ENCODE data around the gene SLX4IP.

Gene SLX4IP

GRCh38 chr20:10524034-10524476 lies 89.0 kb downstream of the SLX4IP start:
- no peak for DNase-seq

- no peak for DNase-seq
These were observed 89.5 kb downstream of the SLX4IP start for GRCh38 chr20:10524643-10525042.

GRCh38 chr20:10527781-10528180 lies 92.7 kb downstream of the SLX4IP start:
- no peak for DNase-seq

- no peak for DNase-seq
These were observed 95.8 kb downstream of the SLX4IP start for GRCh38 chr20:10530883-10531282.

- DNase-seq = no peak
These were observed 96.7 kb downstream of the SLX4IP start for GRCh38 chr20:10531848-10532247.

GRCh38 chr20:10532361-10532760 lies 97.3 kb downstream of the SLX4IP start:
- DNase-seq = no peak

GRCh38 chr20:10536531-10536930 lies 101.4 kb downstream of the SLX4IP start:
- DNase-seq = peak; percentile 15 to 25

- DNase-seq = no peak
These were observed 102.9 kb downstream of the SLX4IP start for GRCh38 chr20:10537850-10538480.

GRCh38 chr20:10538768-10539167 lies 103.7 kb downstream of the SLX4IP start:
- DNase-seq = no peak

- DNase-seq = no peak
These were observed 104.9 kb downstream of the SLX4IP start for GRCh38 chr20:10539818-10540553.

- no peak for DNase-seq
These were observed 105.8 kb downstream of the SLX4IP start for GRCh38 chr20:10540636-10541493.

- DNase-seq = no peak
These were observed 106.7 kb downstream of the SLX4IP start for GRCh38 chr20:10541668-10542411.

GRCh38 chr20:10542442-10542841 lies 107.3 kb downstream of the SLX4IP start:
- no peak for DNase-seq

- no peak for DNase-seq
These were observed 108.4 kb downstream of the SLX4IP start for GRCh38 chr20:10543480-10543879.

GRCh38 chr20:10547276-10548114 lies 112.4 kb downstream of the SLX4IP start:
- no peak for DNase-seq

GRCh38 chr20:10549511-10549910 lies 114.4 kb downstream of the SLX4IP start:
- no peak for DNase-seq

- peak in 1 of 2 experiments; percentile 13 for DNase-seq
These were observed 115.4 kb downstream of the SLX4IP start for GRCh38 chr20:10550204-10551118.

- peak; percentile 33 to 43 for DNase-seq
These were observed 116.9 kb downstream of the SLX4IP start for GRCh38 chr20:10551732-10552724.

- peak; percentile 60 to 63 for DNase-seq
These were observed 118.3 kb downstream of the SLX4IP start for GRCh38 chr20:10553326-10553984.
